Measurements from ENCODE around the gene NFIC. TPM values are rescaled to one million over a fixed set of nuclear protein-coding genes. Genes with fewer than 3 reads are reported as not detected.

Gene NFIC
- polyA plus RNA-seq, 1 donor from 2014 or later, result 0.24 TPM

GRCh38 chr19:3469638-3470499, 103.5 kb downstream of the NFIC start:
- H3K4me3 ChIP-seq (ENCODE audit: low read length), result no peak overlapping the region
- peaks cover 20% of the 10 kb centered on the region for H3K27me3 ChIP-seq (ENCODE audit: insufficient read depth, low read depth, low read length)
- H3K4me2 ChIP-seq (ENCODE audit: low read length), result no peak overlapping the region
- no peak overlapping the region for H3K27ac ChIP-seq (ENCODE audit: low read length)
- no peaks in the 10 kb centered on the region for H3K9me3 ChIP-seq (ENCODE audit: low read length)
- H3K79me2 ChIP-seq (replicated peaks; ENCODE audit: insufficient read depth, low read length), result no peaks in the 10 kb centered on the region
- TF ChIP-seq MXI1 (conservative IDR thresholded peaks at IDR 0.05; ENCODE audit: poor library complexity, severe bottlenecking) (no peak), EZH2 (IDR thresholded peaks at IDR 0.05; ENCODE audit: borderline replicate concordance, insufficient read depth, low read length, poor library complexity, severe bottlenecking) (no peak), POLR2AphosphoS5 (IDR thresholded peaks at IDR 0.05) (no peak), RAD21 (conservative IDR thresholded peaks at IDR 0.05) (no peak), SMC3 (conservative IDR thresholded peaks at IDR 0.05; ENCODE audit: poor library complexity) (no peak)
- H3K9ac ChIP-seq (ENCODE audit: low read length), result no peak overlapping the region
- no peaks in the 10 kb centered on the region for H3F3A ChIP-seq (ENCODE audit: insufficient read depth, low read length, poor library complexity, severe bottlenecking)
- H3K36me3 ChIP-seq (ENCODE audit: insufficient read depth, low read length), result no peaks in the 10 kb centered on the region
- no peak overlapping the region for H2AFZ ChIP-seq (ENCODE audit: low read depth, low read length)
- no peaks in the 10 kb centered on the region for H4K20me1 ChIP-seq (ENCODE audit: insufficient read depth)
- H3K9me2 ChIP-seq (ENCODE audit: insufficient read depth, low read length), result no peaks in the 10 kb centered on the region

DNA sequence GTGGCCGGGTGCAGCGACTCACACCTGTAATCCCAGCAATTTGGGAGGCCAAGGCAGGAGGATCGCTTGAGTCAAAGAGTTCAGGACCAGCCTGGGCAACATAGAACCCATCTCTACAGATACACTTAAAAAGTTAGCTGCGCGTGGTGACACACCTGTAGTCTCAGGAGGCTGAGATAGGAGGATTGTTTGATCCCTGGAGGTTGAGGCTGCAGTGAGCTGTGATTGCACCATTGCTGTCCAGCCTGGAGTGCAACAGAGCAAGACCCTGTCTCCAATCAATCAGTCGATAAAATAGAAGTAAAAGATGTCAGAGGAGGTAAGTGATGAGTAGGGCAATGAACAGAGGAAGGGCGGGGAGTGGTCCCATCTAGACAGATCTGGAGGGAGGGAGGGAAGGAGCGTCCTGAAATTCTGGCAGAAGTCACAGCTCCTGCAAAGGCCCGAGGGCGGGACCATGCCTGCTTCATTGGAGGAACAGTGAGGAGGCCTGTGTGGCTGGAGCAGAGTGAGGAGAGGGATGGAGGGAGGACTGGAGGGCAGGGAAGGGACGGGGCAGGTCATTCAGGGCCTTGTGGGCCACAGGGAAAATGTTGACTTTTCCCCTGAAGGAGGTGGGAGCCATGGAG, 104.2 kb downstream of the NFIC start:
- Histone ChIP-seq H3F3A (ENCODE audit: insufficient read depth, low read length, poor library complexity, severe bottlenecking) (no peaks in the 10 kb centered on the region), H3K79me2 (replicated peaks; ENCODE audit: insufficient read depth, low read length) (no peaks in the 10 kb centered on the region), H3K9me2 (ENCODE audit: insufficient read depth, low read length) (no peaks in the 10 kb centered on the region), H3K9ac (ENCODE audit: low read length) (no peak overlapping the region), H3K27me3 (ENCODE audit: insufficient read depth, low read depth, low read length) (peaks cover 12% of the 10 kb centered on the region), H2AFZ (ENCODE audit: low read depth, low read length) (no peak overlapping the region), H4K20me1 (ENCODE audit: insufficient read depth) (no peaks in the 10 kb centered on the region), H3K36me3 (ENCODE audit: insufficient read depth, low read length) (no peaks in the 10 kb centered on the region), H3K9me3 (ENCODE audit: low read length) (no peaks in the 10 kb centered on the region), H3K4me3 (ENCODE audit: low read length) (no peak overlapping the region), H3K4me2 (ENCODE audit: low read length) (no peak overlapping the region), H3K27ac (ENCODE audit: low read length) (no peak overlapping the region)
- TF ChIP-seq MXI1 (conservative IDR thresholded peaks at IDR 0.05; ENCODE audit: poor library complexity, severe bottlenecking) (no peak), TAF1 (IDR thresholded peaks at IDR 0.05; ENCODE audit: low read depth) (no peak), EZH2 (IDR thresholded peaks at IDR 0.05; ENCODE audit: borderline replicate concordance, insufficient read depth, low read length, poor library complexity, severe bottlenecking) (no peak), RAD21 (conservative IDR thresholded peaks at IDR 0.05) (no peak), CTCF (IDR thresholded peaks at IDR 0.05; ENCODE audit: poor library complexity, severe bottlenecking) (no peak), POLR2AphosphoS5 (IDR thresholded peaks at IDR 0.05) (no peak)
- TF ChIP-seq, protein P1, sequence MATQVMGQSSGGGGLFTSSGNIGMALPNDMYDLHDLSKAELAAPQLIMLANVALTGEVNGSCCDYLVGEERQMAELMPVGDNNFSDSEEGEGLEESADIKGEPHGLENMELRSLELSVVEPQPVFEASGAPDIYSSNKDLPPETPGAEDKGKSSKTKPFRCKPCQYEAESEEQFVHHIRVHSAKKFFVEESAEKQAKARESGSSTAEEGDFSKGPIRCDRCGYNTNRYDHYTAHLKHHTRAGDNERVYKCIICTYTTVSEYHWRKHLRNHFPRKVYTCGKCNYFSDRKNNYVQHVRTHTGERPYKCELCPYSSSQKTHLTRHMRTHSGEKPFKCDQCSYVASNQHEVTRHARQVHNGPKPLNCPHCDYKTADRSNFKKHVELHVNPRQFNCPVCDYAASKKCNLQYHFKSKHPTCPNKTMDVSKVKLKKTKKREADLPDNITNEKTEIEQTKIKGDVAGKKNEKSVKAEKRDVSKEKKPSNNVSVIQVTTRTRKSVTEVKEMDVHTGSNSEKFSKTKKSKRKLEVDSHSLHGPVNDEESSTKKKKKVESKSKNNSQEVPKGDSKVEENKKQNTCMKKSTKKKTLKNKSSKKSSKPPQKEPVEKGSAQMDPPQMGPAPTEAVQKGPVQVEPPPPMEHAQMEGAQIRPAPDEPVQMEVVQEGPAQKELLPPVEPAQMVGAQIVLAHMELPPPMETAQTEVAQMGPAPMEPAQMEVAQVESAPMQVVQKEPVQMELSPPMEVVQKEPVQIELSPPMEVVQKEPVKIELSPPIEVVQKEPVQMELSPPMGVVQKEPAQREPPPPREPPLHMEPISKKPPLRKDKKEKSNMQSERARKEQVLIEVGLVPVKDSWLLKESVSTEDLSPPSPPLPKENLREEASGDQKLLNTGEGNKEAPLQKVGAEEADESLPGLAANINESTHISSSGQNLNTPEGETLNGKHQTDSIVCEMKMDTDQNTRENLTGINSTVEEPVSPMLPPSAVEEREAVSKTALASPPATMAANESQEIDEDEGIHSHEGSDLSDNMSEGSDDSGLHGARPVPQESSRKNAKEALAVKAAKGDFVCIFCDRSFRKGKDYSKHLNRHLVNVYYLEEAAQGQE (IDR thresholded peaks at IDR 0.05; ENCODE audit: borderline replicate concordance), result no peak
